HG03342 (cell line): Measurements from ENCODE around the gene GPR31.
A peak's percentile ranks its signal among the peaks of the same experiment; 100 is the strongest.
"Not testable (repeated sequence)": the region's sequence is repeated elsewhere in the genome, so short reads cannot be mapped to it uniquely, and the experiment has no call there.

Source experiments
- ATAC-seq: cut with Tn5 transposase; IDR thresholded peaks from one replicate; pipeline ENCODE4 v1.9.1; 2021; ENCODE audit warnings: mild to moderate bottlenecking, moderate library complexity; ENCODE audit not compliant: unreplicated experiment

The GPR31 gene

GRCh38 chr6:167168296-167168695, 10.5 kb upstream of the GPR31 start:
- not testable (repeated sequence) for ATAC-seq

- not testable (repeated sequence) for ATAC-seq
Measured at GRCh38 chr6:167167699-167168098, 9.9 kb upstream of the GPR31 start.

- no peak for ATAC-seq
Measured at GRCh38 chr6:167165858-167166471, 8.2 kb upstream of the GPR31 start.

GRCh38 chr6:167164261-167164660, 6.5 kb upstream of the GPR31 start:
- ATAC-seq: no peak

GRCh38 chr6:167163476-167164011, 5.8 kb upstream of the GPR31 start:
- no peak for ATAC-seq

- ATAC-seq: no peak
Measured at GRCh38 chr6:167162591-167162990, 4.8 kb upstream of the GPR31 start.

GRCh38 chr6:167161851-167162467, 4.2 kb upstream of the GPR31 start:
- ATAC-seq: no peak

GRCh38 chr6:167157414-167157813, 366 bp downstream of the GPR31 start:
- ATAC-seq: no peak

- no peak for ATAC-seq
Measured at GRCh38 chr6:167154895-167155294, 2.9 kb downstream of the GPR31 start.

- no peak for ATAC-seq
Measured at GRCh38 chr6:167154291-167154690, 3.5 kb downstream of the GPR31 start.

- peak; percentile 58 for ATAC-seq
Measured at GRCh38 chr6:167153521-167153959, 4.2 kb downstream of the GPR31 start.

- ATAC-seq: peak; percentile 41
Measured at GRCh38 chr6:167152862-167153261, 4.9 kb downstream of the GPR31 start.

GRCh38 chr6:167151648-167152047, 6.1 kb downstream of the GPR31 start:
- ATAC-seq: no peak

- ATAC-seq: peak; percentile 56
Measured at GRCh38 chr6:167150941-167151549, 6.7 kb downstream of the GPR31 start.

- no peak for ATAC-seq
Measured at GRCh38 chr6:167148997-167149396, 8.8 kb downstream of the GPR31 start.

- ATAC-seq: no peak
Measured at GRCh38 chr6:167148021-167148420, 9.8 kb downstream of the GPR31 start.

GRCh38 chr6:167146977-167147376, 10.8 kb downstream of the GPR31 start:
- ATAC-seq: no peak

GRCh38 chr6:167146135-167146534, 11.6 kb downstream of the GPR31 start:
- ATAC-seq: no peak

- ATAC-seq: no peak
Measured at GRCh38 chr6:167145461-167145860, 12.3 kb downstream of the GPR31 start.

GRCh38 chr6:167143041-167143440, 14.7 kb downstream of the GPR31 start:
- no peak for ATAC-seq

- no peak for ATAC-seq
Measured at GRCh38 chr6:167142433-167142761, 15.4 kb downstream of the GPR31 start.
